ENCODE data around the gene UTP15. TPM values are rescaled to one million over a fixed set of nuclear protein-coding genes. Genes with fewer than 3 reads are reported as not detected.

Gene UTP15
- total RNA-seq, 1 experiment from 2014 or later = 35.2 TPM

Other genes starting within 250 kb of the UTP15 start
- 7.0 to 10.3 TPM (median 7.9 TPM) in 3 replicates for gene FOXD1, start 117.0 kb upstream of the UTP15 start, total RNA-seq (2021)
- gene BTF3, start 67.3 kb upstream of the UTP15 start, total RNA-seq (2021) = 736 to 764 TPM (median 736 TPM) in 3 replicates
- gene ANKRA2, start 104 bp upstream of the UTP15 start, total RNA-seq (2021) = 14.3 to 17.7 TPM (median 14.5 TPM) in 3 replicates
- 0.57 to 0.96 TPM (median 0.71 TPM) in 3 replicates for gene ARHGEF28, start 60.5 kb downstream of the UTP15 start, total RNA-seq (2021)